NK-92 (cell line): ENCODE measurements around the gene TRMT10B.
"Not testable (repeated sequence)": the region's sequence is repeated elsewhere in the genome, so short reads cannot be mapped to it uniquely, and the experiment has no call there.

Experiments used
- DNase-seq: peaks from one replicate; lab custom pipeline; 2025; ENCODE audit not compliant: unreplicated experiment; lab: John Stamatoyannopoulos, UW

The TRMT10B gene

DNA sequence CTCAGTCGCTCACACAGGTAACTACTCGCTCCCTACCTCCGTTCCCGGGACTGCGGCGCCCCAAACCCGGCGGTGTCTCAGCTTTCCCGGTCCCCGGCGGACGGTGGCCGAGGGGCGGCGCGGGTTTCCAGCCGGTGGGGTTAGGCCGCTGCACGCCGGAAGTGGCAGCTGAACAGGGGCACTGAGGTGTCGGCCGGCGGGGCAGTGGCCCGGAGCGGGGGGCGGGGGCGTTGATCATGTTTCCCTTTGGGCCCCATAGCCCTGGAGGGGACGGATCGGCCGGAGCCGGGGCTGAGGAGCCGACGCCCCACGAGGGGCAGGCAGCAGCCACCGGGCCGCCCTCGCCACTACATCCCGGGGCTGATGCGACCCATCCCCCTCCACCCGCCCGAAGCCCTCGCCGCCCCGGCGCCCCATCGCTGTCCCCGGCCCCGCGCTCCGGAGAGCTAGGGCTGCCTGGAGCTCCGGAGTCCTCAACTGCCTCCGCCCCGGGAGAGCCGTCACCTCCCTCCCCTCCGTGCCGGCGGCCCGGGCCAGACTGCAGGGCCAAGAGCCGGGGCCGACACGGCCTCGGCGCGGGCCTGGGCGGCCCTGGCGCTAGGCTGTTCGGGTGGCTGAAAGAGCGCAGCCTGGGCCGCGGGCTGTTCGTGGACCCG, 47.2 kb downstream of the TRMT10B start, which contains the start of gene DCAF10:
TSS of gene DCAF10 (plus strand) at position 167 of the 656 bp plus-strand sequence. CDS start at position 237, 70 bp downstream.
- DNase-seq = no peak

- DNase-seq = no peak
These were observed 47.8 kb downstream of the TRMT10B start for GRCh38 chr9:37801287-37801850.

DNA sequence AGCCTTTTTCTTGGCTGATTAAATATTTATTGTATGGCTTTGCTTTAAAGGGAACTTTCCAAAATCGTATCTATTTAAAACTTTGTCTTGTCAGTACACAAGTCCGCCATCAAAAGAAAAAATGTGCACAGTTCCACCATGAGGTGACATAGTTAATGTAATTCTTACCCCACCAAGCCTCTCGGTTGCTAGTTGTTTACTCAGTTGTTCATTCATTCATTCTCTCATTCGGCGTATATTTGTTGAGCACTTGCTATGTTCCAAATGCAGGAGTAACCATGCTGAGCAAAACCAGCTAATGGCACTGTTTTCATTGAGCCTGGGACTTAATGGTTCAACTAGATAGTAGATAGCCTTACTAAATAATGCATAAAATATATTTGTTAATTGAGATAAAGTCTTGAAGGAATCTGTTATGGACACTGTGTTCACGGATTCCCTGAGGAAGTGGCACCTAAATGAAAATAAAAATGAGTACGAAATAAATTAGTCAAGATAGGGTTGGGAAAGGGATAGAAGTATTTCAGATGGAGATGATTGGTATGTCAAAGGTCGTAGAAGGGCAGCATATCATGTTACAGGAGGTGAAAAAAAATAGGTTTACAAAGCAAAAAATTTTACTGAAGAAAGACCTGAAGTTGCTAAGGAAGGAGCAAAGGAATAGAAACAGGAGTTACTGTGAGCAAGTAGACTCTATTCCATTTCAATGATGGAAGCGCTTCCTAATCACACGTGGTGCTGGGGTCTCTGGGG, 48.5 kb downstream of the TRMT10B start:
- DNase-seq = no peak

DNA sequence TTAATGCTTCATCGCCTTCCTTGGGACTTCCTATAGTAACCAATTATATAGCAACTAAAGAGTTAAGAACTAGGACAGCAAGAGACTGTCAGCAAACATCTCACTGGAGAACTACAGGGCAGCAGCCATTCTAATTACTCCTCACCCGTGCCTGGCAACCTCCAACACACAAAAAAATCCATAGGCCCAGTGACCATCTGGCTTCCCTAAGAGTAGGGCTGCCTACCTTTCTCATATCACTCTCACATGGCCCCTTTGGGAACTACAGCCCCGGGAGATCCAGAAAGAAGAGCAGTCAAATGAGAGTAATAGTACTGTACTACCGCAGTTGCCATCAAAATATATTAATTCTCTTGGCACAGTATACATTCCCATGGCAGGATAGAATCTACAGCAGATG, 52.7 kb downstream of the TRMT10B start:
- DNase-seq = no peak

- DNase-seq = not testable (repeated sequence)
These were observed 56.1 kb downstream of the TRMT10B start for GRCh38 chr9:37809676-37810075.

DNA sequence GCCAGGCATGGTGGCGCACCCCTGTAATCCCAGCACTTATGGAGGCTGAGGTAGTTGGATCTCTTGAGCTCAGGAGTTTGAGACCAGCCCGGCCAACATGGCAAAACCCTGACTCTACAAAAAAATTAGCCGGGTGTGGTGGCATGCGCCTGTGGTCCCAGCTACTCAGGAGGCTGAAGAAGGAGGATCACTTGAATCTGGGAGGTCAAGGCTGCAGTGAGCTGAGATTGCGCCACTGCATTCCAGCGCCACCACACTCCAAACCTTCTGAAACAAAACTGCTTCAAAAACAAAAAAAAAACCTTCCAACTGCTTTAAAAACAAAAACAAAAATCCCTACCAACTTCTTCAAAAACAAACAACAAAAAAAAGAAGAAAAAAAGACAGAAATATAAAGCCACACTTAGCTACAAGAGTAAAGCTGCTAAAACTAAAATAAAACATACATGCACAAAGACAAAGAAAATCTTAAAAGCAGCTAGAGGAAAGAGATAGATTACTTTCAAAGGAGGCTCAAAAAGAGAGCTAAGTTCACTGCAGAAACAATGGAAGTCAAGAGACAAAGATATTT, 58.4 kb downstream of the TRMT10B start:
- DNase-seq = no peak

- no peak for DNase-seq
These were observed 59.3 kb downstream of the TRMT10B start for GRCh38 chr9:37812773-37813379.

- DNase-seq = no peak
These were observed 65.2 kb downstream of the TRMT10B start for GRCh38 chr9:37818849-37819248.

- DNase-seq = no peak
These were observed 66.5 kb downstream of the TRMT10B start for GRCh38 chr9:37820142-37820541.

- not testable (repeated sequence) for DNase-seq
These were observed 71.6 kb downstream of the TRMT10B start for GRCh38 chr9:37825174-37825573.

DNA sequence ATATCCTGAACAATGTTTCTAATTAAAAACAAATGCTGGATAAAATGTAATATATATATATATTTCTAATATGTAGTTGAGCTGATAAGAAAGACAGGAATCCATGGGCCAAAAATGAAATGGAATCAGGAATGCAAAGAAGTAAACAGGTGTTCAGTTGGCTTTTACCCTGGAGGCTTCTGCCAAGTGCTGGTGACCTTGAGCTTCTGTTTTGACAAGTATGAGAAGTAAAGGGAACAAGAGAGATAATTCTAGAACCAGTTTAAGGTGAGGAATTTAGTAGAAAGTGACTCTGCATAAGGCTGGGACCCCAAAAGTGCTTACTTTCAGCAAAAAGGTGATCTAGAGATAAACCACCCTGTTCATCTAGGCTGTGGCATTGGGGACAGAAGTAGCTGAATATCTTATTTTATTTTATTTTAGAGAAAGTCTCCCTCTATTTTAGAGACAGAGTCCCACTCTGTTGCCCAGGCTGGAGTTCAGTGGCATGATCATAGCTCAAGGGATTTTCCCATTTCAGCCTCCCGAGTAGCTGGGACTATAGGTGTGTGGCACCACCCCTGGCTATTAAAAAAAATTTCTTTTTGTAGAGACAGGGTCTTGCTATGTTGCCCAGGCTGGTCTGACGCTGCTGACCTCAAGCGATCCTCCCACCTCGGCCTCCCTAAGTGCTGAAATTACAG, 74.0 kb downstream of the TRMT10B start:
- no peak for DNase-seq
